ENCODE measurements around the gene SYNC. TPM values are rescaled to one million over a fixed set of nuclear protein-coding genes. Genes with fewer than 3 reads are reported as not detected.
"Not testable (repeated sequence)": the region's sequence is repeated elsewhere in the genome, so short reads cannot be mapped to it uniquely, and the experiment has no call there.

Gene SYNC
- total RNA-seq, 1 experiment from 2014 or later, result 1.9 TPM

DNA sequence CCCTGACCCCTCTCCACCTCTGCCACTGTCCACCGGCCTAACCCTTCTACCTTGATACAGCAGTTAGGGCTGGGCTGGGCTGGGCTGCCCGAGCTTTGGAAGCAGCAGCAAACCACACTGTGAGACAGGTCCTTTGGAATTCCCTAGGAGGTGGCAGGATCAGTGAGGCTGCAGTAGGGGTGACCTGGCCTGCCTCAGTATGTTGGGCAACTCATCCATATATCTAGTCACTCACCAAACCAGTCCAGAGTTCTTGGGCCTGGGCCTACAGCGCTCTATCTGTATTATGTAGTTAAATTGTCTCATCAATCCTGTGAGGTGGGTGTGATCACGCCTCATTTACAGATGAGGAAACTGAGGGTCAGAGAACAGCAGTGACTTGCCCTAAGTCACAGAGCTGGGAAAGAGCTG lies 13.3 kb upstream of the SYNC start:
- intact Hi-C loops (cut with micrococcal nuclease), result no loop called here
- Mint-ChIP-seq H3K27me3 (ENCODE audit: insufficient read depth, unreplicated experiment) (no peaks in the 10 kb centered on the region), H3K36me3 (ENCODE audit: insufficient read depth, unreplicated experiment) (no peaks in the 10 kb centered on the region), H3K4me1 (ENCODE audit: insufficient read depth, unreplicated experiment) (peaks cover 19% of the 10 kb centered on the region), H3K9me3 (ENCODE audit: unreplicated experiment) (no peaks in the 10 kb centered on the region), H3K4me3 (ENCODE audit: unreplicated experiment) (peak overlapping the region; percentile 38), H3K27ac (ENCODE audit: low read depth, unreplicated experiment) (no peak overlapping the region)
- TF ChIP-seq, protein P1, sequence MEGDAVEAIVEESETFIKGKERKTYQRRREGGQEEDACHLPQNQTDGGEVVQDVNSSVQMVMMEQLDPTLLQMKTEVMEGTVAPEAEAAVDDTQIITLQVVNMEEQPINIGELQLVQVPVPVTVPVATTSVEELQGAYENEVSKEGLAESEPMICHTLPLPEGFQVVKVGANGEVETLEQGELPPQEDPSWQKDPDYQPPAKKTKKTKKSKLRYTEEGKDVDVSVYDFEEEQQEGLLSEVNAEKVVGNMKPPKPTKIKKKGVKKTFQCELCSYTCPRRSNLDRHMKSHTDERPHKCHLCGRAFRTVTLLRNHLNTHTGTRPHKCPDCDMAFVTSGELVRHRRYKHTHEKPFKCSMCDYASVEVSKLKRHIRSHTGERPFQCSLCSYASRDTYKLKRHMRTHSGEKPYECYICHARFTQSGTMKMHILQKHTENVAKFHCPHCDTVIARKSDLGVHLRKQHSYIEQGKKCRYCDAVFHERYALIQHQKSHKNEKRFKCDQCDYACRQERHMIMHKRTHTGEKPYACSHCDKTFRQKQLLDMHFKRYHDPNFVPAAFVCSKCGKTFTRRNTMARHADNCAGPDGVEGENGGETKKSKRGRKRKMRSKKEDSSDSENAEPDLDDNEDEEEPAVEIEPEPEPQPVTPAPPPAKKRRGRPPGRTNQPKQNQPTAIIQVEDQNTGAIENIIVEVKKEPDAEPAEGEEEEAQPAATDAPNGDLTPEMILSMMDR (IDR thresholded peaks at IDR 0.05; ENCODE audit: unreplicated experiment), result no peak
- DNase-seq (ENCODE audit: unreplicated experiment), result peak; percentile 13
- ChIA-PET CTCF (interaction anchor here (0.8 to 16.5 kb wide), 6 partner anchors 16 to 156 kb away, joined by 3 to 418 read pairs (median 4); no protein-coding TSS in a partner anchor), POLR2A (interaction anchor here (0.7 to 4.4 kb wide), 17 partner anchors 10 to 101 kb away, joined by 3 to 70 read pairs (median 6); partner anchors contain the start of genes YARS1 and ZBTB8OS)
- no TSS peak for BruUV-seq (replicated peaks)

DNA sequence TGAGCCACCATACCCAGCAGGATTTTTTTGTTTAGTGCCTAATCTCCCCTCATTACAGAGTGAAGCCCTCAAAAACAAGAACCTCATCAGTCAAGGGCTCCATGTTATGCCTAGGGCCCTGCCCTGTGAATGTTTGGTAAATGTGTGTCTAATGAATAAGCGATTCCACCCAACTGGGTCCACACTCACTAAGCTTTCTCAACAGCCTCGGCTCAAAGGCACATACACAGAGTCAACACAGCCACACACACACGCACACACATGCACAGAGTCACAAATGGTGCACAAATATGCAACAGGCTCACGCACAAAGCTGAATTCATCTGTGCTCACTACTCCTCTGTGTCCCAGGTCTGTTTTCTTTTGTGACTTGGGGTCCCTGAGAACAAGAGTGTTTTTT lies 11.7 kb upstream of the SYNC start:
- Mint-ChIP-seq H3K27ac (ENCODE audit: low read depth, unreplicated experiment) (no peak overlapping the region), H3K4me3 (ENCODE audit: unreplicated experiment) (no peak overlapping the region), H3K27me3 (ENCODE audit: insufficient read depth, unreplicated experiment) (no peaks in the 10 kb centered on the region), H3K4me1 (ENCODE audit: insufficient read depth, unreplicated experiment) (peaks cover 19% of the 10 kb centered on the region), H3K9me3 (ENCODE audit: unreplicated experiment) (no peaks in the 10 kb centered on the region), H3K36me3 (ENCODE audit: insufficient read depth, unreplicated experiment) (no peaks in the 10 kb centered on the region)
- TF ChIP-seq, protein P1 (IDR thresholded peaks at IDR 0.05; ENCODE audit: unreplicated experiment), result no peak
- CTCF ChIA-PET, result interaction anchor here (0.6 to 16.5 kb wide), 10 partner anchors 13 to 195 kb away, joined by 3 to 418 read pairs (median 6); no protein-coding TSS in a partner anchor
- intact Hi-C loops (cut with micrococcal nuclease), result loop anchor here (5.0 kb wide), 1 partner anchor 373 kb away; no protein-coding TSS in a partner anchor
- BruUV-seq (replicated peaks), result no TSS peak
- no peak for DNase-seq (ENCODE audit: unreplicated experiment)
- POLR2A ChIA-PET, result interaction anchor here (0.7 to 4.4 kb wide), 5 partner anchors 8 to 170 kb away, joined by 3 to 70 read pairs (median 6); no protein-coding TSS in a partner anchor

DNA sequence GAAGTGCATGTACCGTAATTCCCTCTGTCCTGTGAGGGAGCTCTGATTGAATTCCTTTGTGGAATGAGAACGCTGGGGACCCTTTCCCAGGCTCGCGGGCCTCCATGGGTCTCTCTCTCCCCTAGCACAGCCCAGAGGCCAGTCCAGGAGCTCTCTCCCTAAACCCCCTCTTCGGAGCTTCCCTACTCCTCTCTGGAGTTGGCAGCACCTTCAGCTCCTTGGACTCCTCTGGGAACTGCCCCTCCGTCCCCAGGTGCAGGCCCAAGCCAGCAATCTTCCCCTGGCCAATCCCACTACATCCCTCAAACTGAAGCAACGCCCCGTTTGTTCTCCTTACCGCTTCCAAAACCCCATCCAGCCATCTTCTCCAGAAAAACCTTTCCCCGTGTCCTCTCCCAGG lies 10.5 kb upstream of the SYNC start:
- TF ChIP-seq, protein P1 (IDR thresholded peaks at IDR 0.05; ENCODE audit: unreplicated experiment), result no peak

DNA sequence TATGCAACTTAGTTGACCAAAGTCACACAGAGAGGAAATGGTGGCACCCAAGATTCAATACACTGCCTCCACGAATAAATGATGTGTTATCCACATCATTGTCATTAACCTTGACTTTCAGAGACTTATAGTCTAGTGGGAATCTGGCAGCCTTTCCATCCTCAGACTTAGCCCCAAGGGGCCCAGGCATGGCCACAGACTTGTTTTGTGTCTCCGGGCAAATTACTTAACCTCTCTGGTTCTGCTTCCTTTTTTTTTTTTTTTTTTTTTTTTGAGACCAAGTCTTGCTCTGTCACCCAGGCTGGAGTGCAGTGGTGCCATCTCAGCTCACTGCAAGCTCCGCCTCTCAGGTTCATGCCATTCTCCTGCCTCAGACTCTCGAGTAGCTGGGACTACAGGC lies 8.7 kb upstream of the SYNC start:
- not testable (repeated sequence) for BruUV-seq (replicated peaks); H3K27me3 Mint-ChIP-seq (ENCODE audit: insufficient read depth, unreplicated experiment); H3K36me3 Mint-ChIP-seq (ENCODE audit: insufficient read depth, unreplicated experiment); H3K4me1 Mint-ChIP-seq (ENCODE audit: insufficient read depth, unreplicated experiment); H3K9me3 Mint-ChIP-seq (ENCODE audit: unreplicated experiment); H3K4me3 Mint-ChIP-seq (ENCODE audit: unreplicated experiment); H3K27ac Mint-ChIP-seq (ENCODE audit: low read depth, unreplicated experiment); DNase-seq (ENCODE audit: unreplicated experiment)
- ChIA-PET CTCF (interaction anchor here (0.8 to 16.5 kb wide), 24 partner anchors 8 to 311 kb away, joined by 3 to 418 read pairs (median 10); partner anchors contain the start of gene SYNC), POLR2A (interaction anchor here (1.2 to 4.9 kb wide), 7 partner anchors 34 to 161 kb away, joined by 3 to 61 read pairs (median 9); partner anchors contain the start of gene YARS1)
- intact Hi-C loops (cut with micrococcal nuclease), result loop anchor here (5.0 kb wide), 1 partner anchor 376 kb away; no protein-coding TSS in a partner anchor

More for the DNA sequence above, 10.5 kb upstream of the SYNC start:
- BruUV-seq (replicated peaks), result no TSS peak
- H3K4me1 Mint-ChIP-seq (ENCODE audit: insufficient read depth, unreplicated experiment), result peaks cover 19% of the 10 kb centered on the region
- ChIA-PET POLR2A (interaction anchor here (0.6 to 4.9 kb wide), 9 partner anchors 29 to 104 kb away, joined by 3 to 61 read pairs (median 10); partner anchors contain the start of gene YARS1), CTCF (interaction anchor here (0.6 to 16.5 kb wide), 41 partner anchors 10 to 420 kb away, joined by 3 to 418 read pairs (median 6); partner anchors contain the start of genes RBBP4, SYNC and YARS1)
- no peak overlapping the region for H3K27ac Mint-ChIP-seq (ENCODE audit: low read depth, unreplicated experiment)
- H3K4me3 Mint-ChIP-seq (ENCODE audit: unreplicated experiment), result peak overlapping the region; percentile 28
- no peaks in the 10 kb centered on the region for H3K9me3 Mint-ChIP-seq (ENCODE audit: unreplicated experiment)
- intact Hi-C loops (cut with micrococcal nuclease), result loop anchor here (2.0 to 5.0 kb wide), 2 partner anchors 160 to 374 kb away; no protein-coding TSS in a partner anchor
- no peaks in the 10 kb centered on the region for H3K36me3 Mint-ChIP-seq (ENCODE audit: insufficient read depth, unreplicated experiment)
- no peaks in the 10 kb centered on the region for H3K27me3 Mint-ChIP-seq (ENCODE audit: insufficient read depth, unreplicated experiment)
- DNase-seq (ENCODE audit: unreplicated experiment), result no peak

Data from MCF 10A (cell line).